ENCODE data around the gene RFT1. TPM values are rescaled to one million over a fixed set of nuclear protein-coding genes. Genes with fewer than 3 reads are reported as not detected.

Gene RFT1
- total RNA-seq, 4 donors from 2014 or later = 14.4 to 17.7 (median 16.2) TPM

DNA sequence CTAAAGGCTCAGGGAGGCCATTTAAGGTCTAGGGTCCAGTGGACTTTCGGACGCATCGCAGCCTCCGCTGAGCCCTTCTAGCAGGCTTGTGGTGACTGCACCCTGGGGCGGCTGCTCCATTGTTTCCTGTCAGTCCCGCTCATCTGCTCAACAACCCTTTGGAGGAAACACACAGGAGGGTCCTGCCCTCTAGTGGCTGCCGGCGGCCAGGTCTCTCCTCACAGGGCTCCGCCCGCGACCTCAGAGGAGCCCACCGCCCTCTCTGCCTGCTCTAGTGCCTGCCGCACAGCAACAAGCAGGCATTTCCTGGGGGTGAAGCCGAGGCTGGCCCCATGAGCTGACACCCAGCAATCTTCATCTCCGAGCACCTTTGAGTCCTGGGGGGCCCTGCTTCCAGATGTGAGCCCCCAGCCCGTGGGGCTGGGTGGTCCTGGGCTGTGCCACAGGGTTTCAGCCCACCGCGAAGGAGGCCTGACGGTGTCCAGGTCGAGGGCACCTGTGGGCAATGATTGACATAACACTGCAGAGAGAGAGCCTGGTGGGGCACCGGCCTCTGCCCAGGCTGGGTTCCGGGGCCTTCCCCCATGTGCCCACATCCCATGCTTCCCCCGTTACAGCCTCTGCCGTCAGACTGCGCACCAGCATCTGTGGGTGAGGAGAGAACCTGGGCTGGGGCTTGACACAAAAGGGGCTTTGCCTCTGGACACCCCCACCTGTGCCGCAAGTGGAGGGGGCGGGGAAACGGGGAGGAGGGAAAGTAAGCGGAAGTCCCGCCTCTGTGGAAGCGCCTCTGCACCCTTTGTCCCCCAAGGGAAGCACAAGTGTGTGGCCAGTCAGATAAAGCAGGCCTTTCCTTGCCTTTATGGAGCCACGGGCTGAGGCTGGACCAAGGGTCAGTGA lies 57.3 kb downstream of the RFT1 start:
- peak; percentile 82 to 87 for DNase-seq
- peaks cover 7 to 11% of the 10 kb centered on the region in 2 donors for H3K4me1 ChIP-seq
- H3K4me3 ChIP-seq (replicated peaks in 1 of 3) = peak overlapping the region in 2 of 3 donors; percentile 36 to 39
- TF ChIP-seq, protein P1, sequence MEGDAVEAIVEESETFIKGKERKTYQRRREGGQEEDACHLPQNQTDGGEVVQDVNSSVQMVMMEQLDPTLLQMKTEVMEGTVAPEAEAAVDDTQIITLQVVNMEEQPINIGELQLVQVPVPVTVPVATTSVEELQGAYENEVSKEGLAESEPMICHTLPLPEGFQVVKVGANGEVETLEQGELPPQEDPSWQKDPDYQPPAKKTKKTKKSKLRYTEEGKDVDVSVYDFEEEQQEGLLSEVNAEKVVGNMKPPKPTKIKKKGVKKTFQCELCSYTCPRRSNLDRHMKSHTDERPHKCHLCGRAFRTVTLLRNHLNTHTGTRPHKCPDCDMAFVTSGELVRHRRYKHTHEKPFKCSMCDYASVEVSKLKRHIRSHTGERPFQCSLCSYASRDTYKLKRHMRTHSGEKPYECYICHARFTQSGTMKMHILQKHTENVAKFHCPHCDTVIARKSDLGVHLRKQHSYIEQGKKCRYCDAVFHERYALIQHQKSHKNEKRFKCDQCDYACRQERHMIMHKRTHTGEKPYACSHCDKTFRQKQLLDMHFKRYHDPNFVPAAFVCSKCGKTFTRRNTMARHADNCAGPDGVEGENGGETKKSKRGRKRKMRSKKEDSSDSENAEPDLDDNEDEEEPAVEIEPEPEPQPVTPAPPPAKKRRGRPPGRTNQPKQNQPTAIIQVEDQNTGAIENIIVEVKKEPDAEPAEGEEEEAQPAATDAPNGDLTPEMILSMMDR (IDR thresholded peaks at IDR 0.05) = peak; percentile 84 to 96 (median 88)
- no peak for TF ChIP-seq POLR2A (IDR thresholded peaks at IDR 0.05)
- no peaks in the 10 kb centered on the region for H3K9me3 ChIP-seq
- H3K27ac ChIP-seq = peak overlapping the region; percentile 27 to 70 (median 28)
- no peaks in the 10 kb centered on the region for H3K36me3 ChIP-seq
- H3K27me3 ChIP-seq = no peaks in the 10 kb centered on the region
- 6 to 14% methylated on average over 13 to 14 of the region's 32 CpGs for WGBS, 2 donors
- intact Hi-C loops (cut with DNase I) = loop anchor here (10.0 kb wide), 1 partner anchor 328 kb away; no protein-coding TSS in a partner anchor

DNA sequence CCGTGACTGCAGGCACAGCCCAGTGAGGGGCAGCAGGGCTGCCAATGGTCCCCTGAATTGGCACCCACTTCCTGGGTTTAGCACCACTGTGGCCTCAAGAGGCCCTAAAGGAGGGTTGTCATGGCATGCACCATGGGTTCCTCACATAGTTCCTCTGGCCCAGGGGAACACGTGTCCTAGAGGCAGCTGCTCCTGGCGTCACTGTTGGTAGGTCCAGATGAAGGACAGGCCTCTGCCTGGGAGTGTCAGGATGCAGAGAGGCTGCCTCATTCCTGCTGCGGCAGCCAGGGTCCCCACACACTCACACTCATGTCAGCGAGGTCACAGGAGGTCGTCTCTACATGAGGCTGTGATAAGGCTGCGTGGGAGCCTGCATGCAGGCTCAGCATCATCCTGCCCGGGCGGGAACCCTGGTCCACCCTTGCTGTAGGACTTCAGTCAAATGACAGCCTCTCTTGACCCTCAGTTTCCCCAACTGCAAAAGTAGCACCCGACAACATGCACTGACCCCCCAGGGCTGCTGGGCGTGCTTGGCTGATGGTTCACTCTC lies 58.3 kb downstream of the RFT1 start:
- intact Hi-C loops (cut with DNase I) = loop anchor here (10.0 kb wide), 1 partner anchor 327 kb away; no protein-coding TSS in a partner anchor
- no peaks in the 10 kb centered on the region for H3K36me3 ChIP-seq
- no peaks in the 10 kb centered on the region for H3K9me3 ChIP-seq
- 78 to 88% methylated on average over 7 to 11 of the region's 11 CpGs for WGBS, 2 donors
- no peak for TF ChIP-seq POLR2A (IDR thresholded peaks at IDR 0.05)
- TF ChIP-seq, protein P1 (IDR thresholded peaks at IDR 0.05) = no peak
- H3K27ac ChIP-seq = no peak overlapping the region
- no peaks in the 10 kb centered on the region for H3K27me3 ChIP-seq
- H3K4me1 ChIP-seq = peaks cover 7 to 11% of the 10 kb centered on the region in 2 donors
- DNase-seq = no peak
- H3K4me3 ChIP-seq (replicated peaks in 1 of 3) = peak overlapping the region in 1 of 3 donors; percentile 39

DNA sequence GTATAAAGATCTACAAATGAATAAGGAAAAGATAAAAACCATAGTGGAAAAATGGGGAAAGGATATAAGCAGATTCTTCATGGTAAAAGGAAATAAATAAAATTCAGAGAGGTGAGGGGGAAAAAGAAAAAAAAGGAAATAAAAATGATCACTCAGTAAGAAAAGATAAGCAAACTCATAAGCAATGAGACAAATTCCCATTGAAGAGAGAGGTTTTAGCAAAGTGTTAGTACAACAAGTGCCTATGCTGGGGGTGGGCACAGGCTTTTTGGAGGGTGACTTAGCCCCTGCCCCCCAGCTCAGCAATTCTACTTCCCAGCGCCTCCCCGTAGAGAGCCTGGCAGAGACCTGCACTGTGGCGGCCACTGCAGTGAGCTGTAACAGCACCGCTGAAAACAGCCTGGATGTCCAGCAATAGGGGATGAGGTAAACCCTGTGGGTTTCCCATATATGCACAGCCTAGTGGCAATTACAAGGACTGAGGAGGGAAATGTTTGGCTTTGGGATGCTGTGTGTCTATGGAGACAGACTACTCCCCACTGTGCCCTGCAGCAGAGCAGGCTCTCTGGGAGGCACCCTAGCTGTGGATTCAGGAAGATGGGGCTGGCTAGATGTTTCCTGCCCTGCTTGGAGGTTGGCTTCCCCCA lies 60.7 kb downstream of the RFT1 start:
- Histone ChIP-seq H3K27me3 (no peaks in the 10 kb centered on the region), H3K27ac (no peak overlapping the region), H3K36me3 (no peaks in the 10 kb centered on the region), H3K4me1 (peaks cover 7 to 11% of the 10 kb centered on the region in 2 donors), H3K9me3 (no peaks in the 10 kb centered on the region), H3K4me3 (replicated peaks in 1 of 3) (no peak overlapping the region)
- DNase-seq = no peak
- WGBS, 2 donors = 65 to 67% methylated on average over 4 of the region's 4 CpGs
- no peak for TF ChIP-seq POLR2A (IDR thresholded peaks at IDR 0.05)
- TF ChIP-seq, protein P1 (IDR thresholded peaks at IDR 0.05) = no peak
- intact Hi-C loops (cut with DNase I) = loop anchor here (10.0 kb wide), 1 partner anchor 325 kb away; no protein-coding TSS in a partner anchor

DNA sequence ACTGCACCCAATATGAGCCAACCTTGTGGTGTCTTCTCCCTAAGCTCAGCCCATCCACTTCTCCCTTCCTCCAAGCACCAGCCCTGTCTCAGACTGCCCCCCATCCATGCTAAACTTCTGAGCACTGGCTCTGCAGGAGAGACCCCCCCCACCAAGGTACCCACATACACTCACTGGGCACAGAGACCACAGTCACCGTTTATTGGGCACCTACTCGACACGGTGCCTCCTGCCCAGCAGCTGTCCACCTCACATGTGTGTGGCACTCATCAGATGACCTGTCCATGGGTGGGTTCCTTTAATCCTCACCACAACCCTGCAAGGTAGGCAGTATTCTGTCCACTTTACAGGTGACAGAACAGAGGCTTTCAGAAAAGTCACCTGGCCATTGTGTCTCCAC lies 62.1 kb downstream of the RFT1 start:
- no peak for DNase-seq
- H3K27ac ChIP-seq = no peak overlapping the region
- 74 to 91% methylated on average over 3 of the region's 3 CpGs for WGBS, 2 donors
- no peak for TF ChIP-seq POLR2A (IDR thresholded peaks at IDR 0.05)
- TF ChIP-seq, protein P1 (IDR thresholded peaks at IDR 0.05) = no peak
- H3K4me1 ChIP-seq = peaks cover 7 to 11% of the 10 kb centered on the region in 2 donors
- H3K36me3 ChIP-seq = no peaks in the 10 kb centered on the region
- intact Hi-C loops (cut with DNase I) = no loop called here
- no peak overlapping the region for H3K4me3 ChIP-seq (replicated peaks in 1 of 3)
- no peaks in the 10 kb centered on the region for H3K9me3 ChIP-seq
- H3K27me3 ChIP-seq = no peaks in the 10 kb centered on the region
